GM18861 (cell line): ENCODE data around the gene PIM3.
"Not testable (repeated sequence)": the region's sequence is repeated elsewhere in the genome, so short reads cannot be mapped to it uniquely, and the experiment has no call there.

ENCODE experiments used
- ATAC-seq: cut with Tn5 transposase; IDR thresholded peaks from one replicate; pipeline ENCODE4 v1.9.1; 2021; ENCODE audit not compliant: unreplicated experiment

Gene PIM3

GRCh38 chr22:49942565-49943404 is 17.8 kb upstream of the PIM3 start:
- ATAC-seq = no peak

DNA sequence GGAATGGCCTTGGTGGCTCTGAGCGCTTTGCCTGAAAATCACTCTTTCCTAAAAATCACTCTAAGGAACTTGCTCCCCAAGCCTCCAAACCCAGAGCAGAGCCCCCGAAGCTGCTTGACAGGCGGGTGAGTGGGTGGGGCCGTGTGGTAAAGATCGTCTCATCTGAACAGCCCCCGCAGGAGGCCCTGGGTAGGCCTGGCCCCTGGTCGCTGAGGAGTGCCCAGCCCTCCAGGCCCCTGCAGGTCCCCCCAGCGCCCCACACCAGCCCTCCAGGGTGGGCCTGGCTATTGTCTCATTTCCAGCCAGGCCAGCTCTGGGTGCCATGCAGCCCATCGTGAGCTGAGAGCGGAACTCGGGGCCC is 17.2 kb upstream of the PIM3 start:
- no peak for ATAC-seq

DNA sequence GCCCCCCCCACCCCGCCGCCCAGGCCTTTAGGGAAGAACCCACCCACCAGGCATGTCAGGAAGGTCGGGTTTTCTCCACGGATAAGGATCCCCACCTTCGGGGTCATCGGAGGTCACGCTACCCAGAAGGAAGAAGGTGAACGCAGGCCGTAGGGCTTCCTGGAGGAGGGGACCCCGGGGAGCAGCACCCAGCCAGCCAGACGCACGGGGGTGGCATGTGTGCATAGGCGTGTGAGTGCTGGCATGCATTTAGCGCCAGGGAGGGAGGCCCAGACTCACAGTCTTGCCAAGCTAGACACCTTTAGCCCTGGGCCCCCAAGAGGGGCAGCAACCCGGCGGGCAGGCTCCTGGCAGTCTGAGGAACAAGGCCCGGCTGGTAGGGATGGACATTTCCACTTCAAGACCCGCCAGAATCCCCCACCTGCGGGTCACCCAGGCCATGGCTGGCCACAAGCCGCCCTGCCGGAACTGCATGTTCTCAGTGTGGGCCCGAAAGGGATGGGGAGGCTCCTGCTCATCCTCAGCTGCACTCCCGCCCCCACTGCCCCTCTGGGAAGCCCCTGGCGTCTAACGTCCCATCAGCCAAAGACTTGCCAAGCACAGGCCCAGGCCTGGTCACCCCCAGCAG is 16.7 kb upstream of the PIM3 start:
- no peak for ATAC-seq

GRCh38 chr22:49944399-49944891 is 16.1 kb upstream of the PIM3 start:
- ATAC-seq = no peak

GRCh38 chr22:49945042-49945794 is 15.4 kb upstream of the PIM3 start:
- not testable (repeated sequence) for ATAC-seq

GRCh38 chr22:49946612-49947295 is 13.8 kb upstream of the PIM3 start:
- ATAC-seq = no peak

- no peak for ATAC-seq
Observed at GRCh38 chr22:49947296-49947622, 13.3 kb upstream of the PIM3 start.

DNA sequence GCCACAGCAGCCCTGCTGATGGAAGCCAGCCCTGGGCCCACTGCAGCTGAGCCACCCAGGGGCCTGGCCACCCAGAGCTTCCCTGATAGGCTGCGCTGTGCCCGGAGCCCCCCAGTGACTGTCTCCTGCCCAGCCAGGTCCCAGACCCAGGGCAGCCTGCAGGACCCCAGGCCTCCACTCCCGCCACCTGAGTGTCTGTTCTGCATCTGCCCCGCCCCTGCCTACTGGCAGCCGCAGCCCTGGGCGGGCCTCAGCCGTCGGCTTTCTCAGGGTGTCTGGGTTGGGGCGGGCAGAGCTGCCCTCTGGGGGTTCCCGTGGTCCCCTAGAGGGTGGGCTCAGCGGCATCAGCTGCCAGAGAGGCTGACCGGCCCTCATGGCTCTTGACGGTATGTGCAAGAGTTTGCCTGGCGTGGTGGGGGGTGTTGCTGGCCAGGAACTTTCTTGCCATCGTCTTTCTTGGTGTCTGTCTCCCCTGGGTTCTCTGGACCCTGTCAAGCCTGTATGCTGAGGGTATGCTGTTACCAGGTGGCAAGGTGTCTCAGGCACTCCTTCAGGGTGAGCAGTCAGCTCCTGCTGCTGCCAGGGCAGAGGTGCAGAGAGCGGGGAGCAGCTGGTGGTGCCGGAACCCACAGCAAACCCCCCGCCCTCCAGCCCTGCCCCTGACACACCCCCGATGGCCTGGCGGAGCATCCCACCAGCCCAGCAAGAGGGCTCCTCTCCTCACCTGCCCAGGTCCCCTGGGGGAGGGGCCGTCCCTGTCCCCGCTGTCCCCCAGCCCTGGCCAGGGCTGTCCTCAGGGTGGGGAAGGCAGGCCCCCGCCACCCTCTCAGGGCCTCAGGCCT is 12.2 kb upstream of the PIM3 start:
- ATAC-seq = no peak

- no peak for ATAC-seq
Observed at GRCh38 chr22:49948958-49949913, 11.3 kb upstream of the PIM3 start.

GRCh38 chr22:49949914-49950292 is 10.7 kb upstream of the PIM3 start:
- no peak for ATAC-seq

GRCh38 chr22:49950396-49950994 is 10.1 kb upstream of the PIM3 start:
- ATAC-seq = no peak

GRCh38 chr22:49951000-49951677 is 9.4 kb upstream of the PIM3 start:
- ATAC-seq = no peak

DNA sequence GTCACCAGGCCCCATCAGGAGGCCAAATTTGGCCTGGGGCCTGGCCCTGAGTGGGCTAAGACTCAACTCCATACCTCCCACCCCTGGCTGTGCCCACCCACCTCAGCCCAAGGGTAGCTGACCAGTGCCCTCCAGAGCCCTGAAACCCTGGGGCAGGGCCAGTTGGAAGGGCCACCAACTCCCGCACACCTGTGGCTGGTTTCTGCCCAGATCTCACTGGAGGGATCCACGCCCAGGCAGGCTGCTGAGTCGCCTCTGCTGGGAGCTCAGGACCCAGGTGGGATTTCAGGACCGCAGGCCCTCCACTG is 8.9 kb upstream of the PIM3 start:
- no peak for ATAC-seq

DNA sequence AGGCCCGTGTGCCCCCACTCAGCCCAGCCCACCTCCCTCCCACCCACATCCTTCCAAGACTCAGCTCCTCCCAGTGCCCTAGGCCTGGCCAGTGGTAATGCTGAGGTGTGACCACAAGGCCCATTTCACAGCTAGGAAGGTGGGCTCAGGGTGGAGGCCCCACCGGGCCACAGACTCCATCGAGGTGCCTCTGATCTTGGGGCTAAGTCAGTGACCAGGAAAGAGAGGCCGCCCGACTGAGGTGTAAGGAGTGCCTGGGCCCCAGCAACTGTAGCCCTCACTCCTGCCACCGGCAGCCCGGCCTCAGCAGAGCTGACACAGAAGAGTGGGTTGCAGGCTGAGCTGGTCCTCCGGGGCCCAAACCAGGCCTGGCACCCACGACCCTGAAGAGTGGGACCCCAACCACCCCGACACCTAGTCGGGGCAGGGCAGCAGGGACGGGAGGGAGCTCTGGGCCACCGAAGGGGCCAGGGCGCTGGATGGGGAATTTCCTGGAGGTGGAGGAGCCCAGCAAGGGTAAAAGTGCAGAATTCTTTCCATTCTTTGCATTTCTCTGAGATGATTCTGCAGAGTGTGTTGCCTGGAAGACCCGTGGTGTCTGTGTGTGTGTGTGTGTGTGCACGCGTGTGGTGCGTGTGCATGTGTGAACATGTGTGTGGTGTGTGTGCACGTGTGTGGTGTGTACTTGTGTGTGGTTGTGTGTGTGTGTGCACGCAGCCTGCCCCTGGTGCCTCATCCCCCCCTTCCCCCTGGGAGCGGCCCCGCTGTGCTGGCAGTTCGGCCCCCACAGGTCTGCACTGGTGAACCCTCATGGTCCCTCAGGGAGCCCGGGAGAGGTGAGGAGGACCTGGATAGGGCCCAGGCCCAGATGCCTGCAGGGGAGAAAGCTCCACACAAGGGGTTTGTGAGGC is 8.3 kb upstream of the PIM3 start:
- ATAC-seq = no peak

DNA sequence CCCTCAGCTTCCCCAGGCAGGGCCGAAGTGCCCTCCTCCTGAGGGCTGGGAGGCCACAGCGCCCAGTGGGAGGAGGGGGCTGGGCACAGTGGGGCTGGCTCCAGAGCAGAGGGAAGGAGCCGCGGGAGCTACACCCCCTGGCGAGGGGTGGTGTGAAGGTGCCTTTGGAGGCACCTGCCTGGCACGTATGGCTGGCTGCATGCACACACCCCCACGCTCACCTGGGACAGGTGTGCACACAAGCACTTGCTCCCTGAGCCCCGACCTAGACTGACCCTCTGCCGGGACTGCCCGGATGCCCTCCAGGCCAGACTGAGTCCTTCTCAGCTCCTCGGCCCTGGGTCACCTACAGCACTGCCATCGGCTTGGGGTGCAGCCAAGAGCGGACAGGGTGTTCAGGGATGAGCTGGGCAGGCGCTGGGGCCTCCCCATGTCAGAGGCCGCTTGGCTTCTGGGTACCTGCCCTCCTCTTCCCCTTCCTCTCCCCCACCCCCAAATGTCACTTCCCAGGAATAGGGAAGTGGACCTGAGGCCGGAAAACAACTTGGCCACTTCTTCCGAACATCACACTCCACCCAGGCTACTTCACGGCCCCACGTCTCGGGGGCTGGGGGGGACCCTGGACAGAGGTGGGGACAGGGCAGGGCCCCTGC is 7.4 kb upstream of the PIM3 start:
- ATAC-seq = no peak

DNA sequence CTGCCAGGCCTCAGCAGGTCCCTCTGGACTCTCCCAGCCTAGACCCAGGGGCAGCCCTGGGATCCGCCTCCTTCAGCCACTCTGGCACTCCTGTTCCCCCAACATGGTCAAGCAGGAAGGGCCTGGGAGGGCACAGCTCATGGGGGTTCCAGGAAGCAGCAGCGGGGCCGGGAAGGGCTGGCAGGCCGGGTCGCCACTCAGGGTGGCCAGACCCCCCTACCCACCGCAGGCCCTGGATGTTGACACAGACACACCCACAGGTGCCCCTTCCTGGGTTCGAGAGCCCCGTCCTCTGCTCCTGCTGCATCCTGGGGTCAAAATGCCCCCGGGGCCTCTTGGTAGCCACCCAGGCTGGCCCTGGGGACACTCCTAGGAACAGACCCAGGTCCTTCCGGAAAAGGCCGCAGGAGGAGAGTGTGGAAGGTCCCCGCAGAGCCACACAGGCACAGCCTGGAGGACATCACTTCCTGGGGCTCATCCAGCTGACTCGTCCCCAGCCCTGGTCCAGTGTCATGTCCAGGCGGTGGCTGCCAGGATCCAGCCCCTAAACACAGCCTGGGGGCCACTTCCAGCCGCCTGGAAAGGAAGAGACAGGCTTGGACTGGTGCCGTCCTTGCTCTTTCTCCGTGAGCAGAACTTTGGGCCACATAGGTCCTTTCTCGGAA is 6.8 kb upstream of the PIM3 start:
- no peak for ATAC-seq

DNA sequence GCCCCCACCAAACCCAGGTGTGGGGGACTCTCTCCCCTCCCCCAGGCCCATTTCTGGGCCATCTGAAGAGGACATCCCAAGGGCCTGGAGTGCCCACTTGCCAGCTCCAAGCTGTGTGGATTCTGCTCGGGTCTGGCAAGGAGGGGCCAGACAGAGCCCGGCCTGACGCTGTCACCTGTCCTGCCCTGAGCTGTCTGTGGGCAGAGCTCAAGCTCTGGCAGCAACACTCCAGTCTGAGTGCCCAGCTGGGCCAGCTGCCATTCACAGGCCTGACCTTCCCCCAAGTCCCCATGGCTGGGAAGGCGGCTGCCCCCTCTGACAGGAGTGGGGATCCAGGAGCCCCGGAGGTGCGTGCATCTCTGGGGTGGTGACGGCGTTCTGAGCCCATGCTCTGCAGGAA is 6.2 kb upstream of the PIM3 start:
- no peak for ATAC-seq
